ENCODE results near the gene TIMP2. TPM values are rescaled to one million over a fixed set of nuclear protein-coding genes. Genes with fewer than 3 reads are reported as not detected.
"Not testable (repeated sequence)": the region's sequence is repeated elsewhere in the genome, so short reads cannot be mapped to it uniquely, and the experiment has no call there.

TIMP2 gene
- total RNA-seq, 1 donor from 2014 or later = 57.9 TPM

GRCh38 chr17:78954684-78955083 lies 29.5 kb upstream of the TIMP2 start:
- DNase-seq = no peak

GRCh38 chr17:78953356-78954350 lies 28.5 kb upstream of the TIMP2 start:
- no peak for DNase-seq

GRCh38 chr17:78952706-78953105 lies 27.5 kb upstream of the TIMP2 start:
- DNase-seq = no peak

DNA sequence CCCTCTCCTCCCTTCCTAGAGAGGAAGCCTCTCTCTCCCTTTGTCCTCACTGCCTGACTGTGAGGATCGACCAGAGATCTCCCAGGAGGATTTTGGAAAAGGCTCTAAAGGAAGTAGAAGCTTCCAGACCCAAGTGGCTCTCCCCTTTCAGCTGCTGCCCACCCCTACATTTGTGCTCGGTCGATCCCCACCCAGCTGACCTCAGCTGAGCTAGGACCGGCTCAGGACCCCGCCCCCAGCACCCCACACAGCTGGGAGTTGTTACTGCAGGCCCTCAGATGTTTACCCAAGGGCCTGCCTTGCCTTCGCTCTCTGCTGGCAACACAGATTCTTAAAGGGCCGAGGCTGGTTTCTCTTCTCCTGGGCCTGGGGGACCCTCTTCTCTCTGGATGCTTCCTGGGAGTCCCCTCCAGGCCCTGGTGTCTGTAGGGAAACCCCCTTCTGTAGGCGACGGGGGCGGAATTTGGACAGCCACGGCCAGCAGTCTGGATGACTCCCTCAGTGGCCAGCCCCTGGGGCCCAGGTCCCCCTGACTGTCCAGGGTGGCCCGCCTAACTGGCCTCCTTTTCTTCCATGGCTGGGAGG lies 26.9 kb upstream of the TIMP2 start:
- no peak for DNase-seq

GRCh38 chr17:78950870-78951269 lies 25.7 kb upstream of the TIMP2 start:
- no peak for DNase-seq

GRCh38 chr17:78947235-78948149 lies 22.3 kb upstream of the TIMP2 start:
- DNase-seq = no peak

GRCh38 chr17:78946631-78947030 lies 21.4 kb upstream of the TIMP2 start:
- no peak for DNase-seq

DNA sequence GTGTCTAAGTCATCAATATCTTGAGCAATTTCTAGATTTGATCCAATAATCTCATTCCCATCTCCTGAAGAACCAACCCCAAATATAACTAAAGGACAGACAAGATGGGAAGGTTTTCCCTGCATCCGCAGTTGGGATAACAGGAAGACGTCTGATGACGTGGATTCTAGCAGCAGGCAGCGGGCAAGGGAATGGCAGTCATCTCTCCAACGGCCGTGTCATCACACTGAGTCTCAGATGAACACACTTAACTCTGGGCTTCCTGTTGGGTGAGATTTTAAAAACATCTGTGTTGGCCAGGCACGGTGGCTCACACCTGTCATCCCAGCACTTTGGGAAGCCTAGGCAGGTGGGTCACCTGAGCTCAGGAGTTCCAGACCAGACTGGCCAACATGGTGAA lies 20.9 kb upstream of the TIMP2 start:
- DNase-seq = no peak

GRCh38 chr17:78945455-78945854 lies 20.3 kb upstream of the TIMP2 start:
- not testable (repeated sequence) for DNase-seq

- no peak for DNase-seq
Measured at GRCh38 chr17:78944956-78945355, 19.8 kb upstream of the TIMP2 start.

DNA sequence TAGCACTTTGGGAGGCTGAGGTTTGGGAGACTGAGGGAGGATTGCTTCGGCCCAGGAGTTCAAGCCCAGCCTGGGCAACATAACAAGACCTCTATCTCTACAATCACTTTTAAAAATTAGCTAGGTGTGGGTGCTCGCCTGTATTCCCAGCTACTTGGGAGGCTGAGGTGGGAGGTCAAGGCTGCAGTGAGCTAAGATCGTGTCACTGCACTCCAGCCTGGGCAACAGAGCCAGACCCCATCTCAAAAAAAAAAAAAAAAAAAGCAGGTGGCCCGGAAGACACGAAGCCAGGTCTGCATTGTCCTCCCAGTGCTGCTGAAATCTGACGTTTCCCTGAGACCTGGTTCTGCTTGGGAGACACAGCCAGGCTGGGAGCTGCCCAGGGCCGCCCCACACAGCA lies 18.8 kb upstream of the TIMP2 start:
- no peak for DNase-seq

- no peak for DNase-seq
Measured at GRCh38 chr17:78940708-78941107, 15.5 kb upstream of the TIMP2 start.

DNA sequence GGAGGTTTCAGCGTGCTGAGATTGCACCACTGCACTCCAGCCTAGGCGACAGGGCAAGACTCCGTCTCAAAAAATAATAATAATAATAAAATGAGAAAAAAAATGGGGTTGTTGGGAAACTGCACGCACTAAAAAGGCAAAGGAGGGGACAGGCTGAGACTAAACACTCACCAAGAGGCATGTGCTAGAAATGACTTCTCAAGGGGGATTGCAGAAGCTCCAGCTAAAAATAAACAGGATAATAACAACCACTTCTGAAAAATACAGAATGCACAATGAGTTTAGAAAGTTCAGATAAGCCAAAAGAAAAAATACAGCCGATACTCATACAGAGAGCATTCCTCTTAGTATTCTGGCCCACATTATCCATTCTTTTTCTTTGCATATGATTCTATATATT lies 15.1 kb upstream of the TIMP2 start:
- DNase-seq = no peak

DNA sequence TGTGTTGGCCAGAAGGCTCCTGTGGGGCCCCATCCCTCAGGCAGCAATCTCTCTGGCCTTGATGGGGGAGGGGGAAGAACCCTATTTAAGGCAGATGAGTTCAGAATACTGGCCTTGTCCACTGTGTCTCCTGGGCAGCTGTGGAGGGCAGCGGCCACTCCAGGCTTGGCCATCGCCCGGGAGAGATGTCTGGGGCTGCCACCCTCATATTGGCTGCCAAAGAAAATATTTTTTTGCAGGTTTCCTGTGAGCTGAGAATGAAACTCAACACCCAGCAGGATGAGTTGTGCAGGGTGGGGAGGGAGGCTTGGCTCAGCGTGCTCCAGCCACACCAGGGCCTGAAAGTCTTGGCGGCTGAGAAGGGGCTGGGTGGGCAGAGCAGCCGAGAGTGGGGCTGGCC lies 14.4 kb upstream of the TIMP2 start:
- peak; percentile 27 for DNase-seq

- no peak for DNase-seq
Measured at GRCh38 chr17:78937561-78937960, 12.4 kb upstream of the TIMP2 start.

DNA sequence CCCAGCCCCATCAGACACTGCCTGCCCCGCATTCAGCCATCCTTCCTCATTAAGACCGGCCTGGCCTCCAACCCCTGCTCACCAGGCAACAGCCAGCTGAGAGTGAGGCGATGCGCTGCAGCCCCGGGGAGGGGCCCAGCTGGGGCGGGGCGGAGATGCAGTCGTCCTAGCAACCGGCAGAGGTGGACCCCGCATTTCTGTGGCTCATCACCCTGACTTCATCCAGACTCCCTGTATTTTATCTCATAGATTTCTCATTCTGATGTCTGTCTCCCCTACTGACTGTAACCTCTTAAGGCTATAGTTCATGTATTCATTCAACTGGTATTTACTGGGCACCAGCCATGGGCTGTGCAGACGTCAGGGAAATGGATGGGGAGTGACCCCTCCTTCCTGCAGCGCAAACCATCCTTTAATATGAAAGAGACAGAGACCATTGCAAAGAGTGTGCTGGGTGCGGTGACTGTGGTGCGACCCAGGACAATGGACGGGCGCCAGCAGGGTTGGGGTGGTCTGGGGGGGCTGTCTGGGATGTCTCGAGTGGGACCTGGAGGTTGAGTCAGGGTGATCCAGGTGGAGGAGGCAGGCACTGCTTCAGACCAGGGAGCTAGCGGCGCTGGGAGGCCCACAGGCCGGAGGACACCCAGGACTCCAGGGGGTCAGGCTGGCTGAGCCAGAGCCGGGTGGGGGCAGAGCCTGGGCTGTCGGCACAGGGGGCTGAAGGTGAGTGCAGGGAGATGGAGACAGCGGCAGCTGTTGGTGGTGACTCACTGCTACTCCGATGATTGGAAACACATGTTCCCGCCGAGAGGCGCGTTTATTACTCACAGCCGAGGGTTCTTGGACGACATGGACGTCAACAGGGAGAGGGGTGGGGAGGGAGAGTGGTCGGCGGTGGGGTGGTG lies 10.5 kb upstream of the TIMP2 start:
- DNase-seq = peak; percentile 89

DNA sequence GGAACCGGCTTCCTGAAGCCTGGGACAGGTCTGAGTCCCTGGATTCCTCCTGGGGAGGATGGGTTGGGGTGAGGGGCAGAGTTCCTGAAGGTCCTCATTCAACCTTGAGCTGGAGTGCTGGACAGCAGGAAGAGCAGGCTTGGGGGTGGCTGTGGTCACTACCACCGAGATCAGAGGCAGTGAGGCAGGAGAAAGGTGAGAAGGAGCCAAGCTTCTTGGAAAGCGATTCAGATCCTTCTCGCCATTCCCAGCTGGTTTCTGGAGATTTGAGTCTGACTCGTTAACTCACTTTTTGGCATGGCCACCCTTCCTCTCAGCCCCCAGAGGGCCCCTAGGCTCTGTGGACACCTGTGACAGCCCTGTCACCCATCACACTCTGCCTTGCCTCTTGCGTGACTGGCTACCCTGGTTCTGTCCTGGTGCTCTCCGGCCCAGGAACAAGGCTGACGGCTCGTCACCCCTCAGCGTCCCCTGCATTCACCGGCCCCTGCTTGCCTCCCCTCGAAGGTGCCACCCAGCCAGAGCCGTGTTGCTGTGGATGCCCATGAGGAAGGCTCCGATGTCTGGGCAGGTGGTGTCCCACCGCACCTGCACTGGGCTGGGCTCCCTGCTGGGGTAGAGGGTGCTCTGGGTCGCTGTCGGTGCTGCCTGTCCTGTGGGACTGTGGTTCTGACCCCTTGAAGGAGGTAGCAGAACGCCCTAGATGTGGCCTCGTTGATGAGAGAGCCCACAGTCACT lies 9.7 kb upstream of the TIMP2 start:
- peak; percentile 32 for DNase-seq

DNA sequence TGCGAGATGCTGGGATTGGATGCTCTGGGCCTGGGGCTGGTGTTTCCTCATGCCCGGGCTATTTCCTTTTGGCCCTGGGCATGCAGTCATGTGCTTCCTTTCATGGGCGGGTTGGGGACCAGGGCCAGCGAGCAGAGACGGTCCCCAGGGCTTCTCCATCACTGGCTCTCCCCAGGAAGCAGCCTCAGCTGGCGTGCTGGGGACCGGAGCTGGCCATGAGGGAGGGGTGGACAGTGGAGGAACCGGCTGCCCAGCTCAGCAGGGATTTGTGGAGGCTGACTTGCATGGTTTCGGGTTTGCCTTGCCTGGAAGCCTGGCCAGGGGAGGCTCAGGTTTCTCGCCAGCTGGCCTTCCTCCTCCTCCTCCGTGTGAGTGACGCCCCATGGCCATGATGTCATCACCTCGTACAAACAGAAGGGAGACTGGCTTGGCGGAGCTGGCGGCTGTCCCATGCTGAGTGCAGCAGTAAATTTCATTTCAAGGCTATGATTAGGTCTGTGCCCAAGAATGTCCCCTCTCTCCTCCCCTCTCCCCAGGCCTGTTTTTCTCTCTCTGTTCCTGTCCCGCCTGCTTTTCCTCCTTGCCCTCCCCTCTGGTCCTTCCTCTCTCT lies 8.9 kb upstream of the TIMP2 start:
- peak; percentile 95 for DNase-seq

- DNase-seq = peak; percentile 98
Measured at GRCh38 chr17:78933025-78933958, 8.1 kb upstream of the TIMP2 start.

Measured in dermis blood vessel endothelial cell (primary cell).